Lower lobe of right lung (tissue), 2 donors: ENCODE data around the gene RELCH. TPM values are rescaled to one million over a fixed set of nuclear protein-coding genes. Genes with fewer than 3 reads are reported as not detected.

Experiments
- ATAC-seq, 2 donors: fragments of 200-7000 bp; cut with Tn5 transposase; one replicate each; pipeline ENCODE4 v1.9.1; 2020 to 2022; ENCODE audit warnings: mild to moderate bottlenecking in 2 of 2, moderate library complexity in 2 of 2
- DNase-seq: peaks from one replicate; pipeline ENCODE4 v3.0.0-alpha.2; 2020
- H3K27ac ChIP-seq: fragments of 200-600 bp; one replicate; pipeline ENCODE4 v1.8.0; 2022
- H3K27me3 ChIP-seq: fragments of 200-600 bp; one replicate; pipeline ENCODE4 v1.8.0; 2022; ENCODE audit warnings: low read depth
- H3K36me3 ChIP-seq: fragments of 200-600 bp; one replicate; pipeline ENCODE4 v1.8.0; 2022; ENCODE audit warnings: mild to moderate bottlenecking
- H3K4me1 ChIP-seq: fragments of 200-600 bp; one replicate; pipeline ENCODE4 v1.8.0; 2022
- H3K4me3 ChIP-seq: fragments of 200-600 bp; one replicate; pipeline ENCODE4 v1.8.0; 2022; ENCODE audit warnings: mild to moderate bottlenecking
- H3K9me3 ChIP-seq: fragments of 200-600 bp; one replicate; pipeline ENCODE4 v1.8.0; 2022
- CTCF ChIP-seq: fragments of 200-600 bp; IDR thresholded peaks from one replicate; pipeline ENCODE4 v1.8.0; 2022; ENCODE audit warnings: antibody characterized with exemption, mild to moderate bottlenecking
- intact Hi-C: fragments of 100-400 bp; cut with DNase I; formaldehyde crosslinking; loops from one replicate; pipeline ENCODE4 v1.11.0; 2022
- total RNA-seq: library from RNA; stranded (reverse); fragmentation: NEBNext Ultra II Directional; extraction: Animal tissue kit (Norgen Biotek cat#: 25700); gene quantifications from one replicate; pipeline ENCODE4 v1.2.1, GENCODE V29; 2021
- donor health status: DM: no; HTN: yes; CAD: no; lungs with severe emphysema.

RELCH gene
- total RNA-seq, 1 donor from 2014 or later: 29.9 TPM

GRCh38 chr18:62239475-62239874, 52.4 kb downstream of the RELCH start:
- DNase-seq (no peak), ATAC-seq (no peak)
- H3K27ac ChIP-seq: no peak overlapping the region
- H3K27me3 ChIP-seq: no peaks in the 10 kb centered on the region
- intact Hi-C loops: no loop called here
- H3K4me1 ChIP-seq: no peaks in the 10 kb centered on the region
- no peaks in the 10 kb centered on the region for H3K9me3 ChIP-seq
- peaks cover 9% of the 10 kb centered on the region for H3K36me3 ChIP-seq
- no peak overlapping the region for H3K4me3 ChIP-seq
- TF ChIP-seq CTCF: no peak

- TF ChIP-seq CTCF: no peak
- ATAC-seq (no peak), DNase-seq (no peak)
- no peaks in the 10 kb centered on the region for H3K4me1 ChIP-seq
- intact Hi-C loops: no loop called here
- no peak overlapping the region for H3K27ac ChIP-seq
- H3K4me3 ChIP-seq: no peak overlapping the region
- no peaks in the 10 kb centered on the region for H3K9me3 ChIP-seq
- peaks cover 41% of the 10 kb centered on the region for H3K36me3 ChIP-seq
- H3K27me3 ChIP-seq: no peaks in the 10 kb centered on the region
Observed at GRCh38 chr18:62242955-62243354, 55.9 kb downstream of the RELCH start.

DNA sequence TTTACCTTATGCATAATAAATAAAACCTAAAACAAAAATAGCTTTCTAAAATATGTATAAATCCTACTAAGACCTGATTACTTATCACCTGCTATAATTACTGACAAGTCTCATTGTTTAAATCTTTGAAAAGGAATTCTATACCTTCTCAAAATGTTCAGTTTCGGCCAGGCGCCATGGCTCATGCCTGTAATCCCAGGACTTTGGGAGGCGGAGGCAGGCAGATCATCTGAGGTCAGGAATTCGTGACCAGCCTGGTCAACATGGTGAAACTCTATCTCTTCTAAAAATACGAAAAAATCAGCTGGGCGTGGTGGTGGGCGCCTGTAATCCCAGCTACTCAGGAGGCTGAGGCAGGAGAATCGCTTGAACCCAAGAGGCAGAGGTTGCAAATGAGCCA, 58.1 kb downstream of the RELCH start:
- DNase-seq: no peak
- H3K36me3 ChIP-seq: peaks cover 41% of the 10 kb centered on the region
- no peaks in the 10 kb centered on the region for H3K27me3 ChIP-seq
- H3K4me1 ChIP-seq: no peaks in the 10 kb centered on the region
- no peak overlapping the region for H3K27ac ChIP-seq
- ATAC-seq: no peak
- no peak overlapping the region for H3K4me3 ChIP-seq
- no peak for TF ChIP-seq CTCF
- H3K9me3 ChIP-seq: no peaks in the 10 kb centered on the region
- intact Hi-C loops: no loop called here

- Histone ChIP-seq H3K36me3 (peaks cover 41% of the 10 kb centered on the region), H3K27me3 (no peaks in the 10 kb centered on the region)
- no peak for ATAC-seq
Observed at GRCh38 chr18:62245699-62246098, 58.6 kb downstream of the RELCH start.

GRCh38 chr18:62248313-62248712, 61.3 kb downstream of the RELCH start:
- Histone ChIP-seq H3K36me3 (peaks cover 50% of the 10 kb centered on the region), H3K9me3 (no peaks in the 10 kb centered on the region), H3K27ac (no peak overlapping the region), H3K4me1 (no peaks in the 10 kb centered on the region), H3K4me3 (no peak overlapping the region), H3K27me3 (no peaks in the 10 kb centered on the region)
- no peak for TF ChIP-seq CTCF
- DNase-seq (no peak), ATAC-seq (no peak)
- intact Hi-C loops: loop anchor here (2.0 kb wide), 1 partner anchor 64 kb away; no protein-coding TSS in a partner anchor

More at GRCh38 chr18:62245699-62246098, 58.6 kb downstream of the RELCH start:
- no peak for DNase-seq
- no peak overlapping the region for H3K4me3 ChIP-seq
- TF ChIP-seq CTCF: no peak
- no peaks in the 10 kb centered on the region for H3K9me3 ChIP-seq
- no peak overlapping the region for H3K27ac ChIP-seq
- intact Hi-C loops: no loop called here
- no peaks in the 10 kb centered on the region for H3K4me1 ChIP-seq
